GM19372 (cell line): ENCODE data around the gene LAMP1.
"Not testable (repeated sequence)": the region's sequence is repeated elsewhere in the genome, so short reads cannot be mapped to it uniquely, and the experiment has no call there.

Source experiments
- ATAC-seq: cut with Tn5 transposase; IDR thresholded peaks from one replicate; pipeline ENCODE4 v1.9.1; 2021; ENCODE audit warnings: mild to moderate bottlenecking, low read depth, moderate library complexity; ENCODE audit not compliant: unreplicated experiment

LAMP1 gene

DNA sequence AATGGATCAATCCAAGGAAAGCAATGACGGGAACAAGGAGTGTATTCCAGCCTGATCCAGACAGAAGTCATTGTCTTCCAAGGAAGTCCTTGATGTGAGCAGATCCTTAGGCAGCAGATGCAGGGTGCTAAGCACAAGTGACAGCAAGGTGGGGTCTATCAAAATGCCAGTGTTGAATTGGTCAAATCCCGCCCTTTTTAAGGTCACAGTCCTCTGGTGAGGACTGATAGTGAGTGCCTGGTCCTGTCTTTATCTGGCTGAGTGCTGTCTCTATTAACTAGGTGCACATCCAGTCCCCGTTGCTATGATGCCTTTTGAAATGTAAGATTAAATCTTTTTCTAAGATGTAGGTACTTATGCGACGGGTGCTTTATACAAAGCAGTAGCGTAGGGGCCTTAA, 1.3 kb upstream of the LAMP1 start:
- ATAC-seq, result no peak

DNA sequence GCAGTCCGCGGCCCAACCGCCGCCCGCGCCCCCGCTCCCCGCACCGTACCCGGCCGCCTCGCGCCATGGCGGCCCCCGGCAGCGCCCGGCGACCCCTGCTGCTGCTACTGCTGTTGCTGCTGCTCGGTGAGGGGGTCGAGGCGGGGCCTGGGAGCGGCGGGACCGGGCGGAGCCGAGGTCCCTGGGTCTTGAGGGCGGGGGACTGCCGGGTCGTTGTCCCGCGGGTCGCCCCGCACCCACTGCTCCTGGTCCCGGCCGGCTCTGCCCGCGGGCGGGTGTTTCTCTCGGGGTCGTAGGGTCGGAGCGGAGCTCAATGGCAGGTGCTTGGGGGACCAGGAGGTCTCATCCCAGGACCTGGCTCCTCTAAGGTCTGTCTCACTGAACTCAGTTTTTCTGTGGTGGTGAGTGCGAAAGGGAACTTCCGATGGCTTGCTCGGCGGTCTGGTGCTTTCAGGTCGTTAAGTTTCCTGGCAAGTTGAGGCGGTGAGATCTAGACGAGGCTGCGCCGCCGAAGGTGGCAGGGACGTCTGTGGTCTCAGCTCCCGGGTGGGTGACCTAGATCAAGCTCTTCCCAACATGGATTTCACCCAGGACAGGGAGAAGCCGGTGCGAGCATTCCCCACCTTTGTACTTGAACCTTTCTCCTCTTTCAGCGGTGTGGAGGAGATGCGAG, 467 bp downstream of the LAMP1 start:
- peak; percentile 26 for ATAC-seq

DNA sequence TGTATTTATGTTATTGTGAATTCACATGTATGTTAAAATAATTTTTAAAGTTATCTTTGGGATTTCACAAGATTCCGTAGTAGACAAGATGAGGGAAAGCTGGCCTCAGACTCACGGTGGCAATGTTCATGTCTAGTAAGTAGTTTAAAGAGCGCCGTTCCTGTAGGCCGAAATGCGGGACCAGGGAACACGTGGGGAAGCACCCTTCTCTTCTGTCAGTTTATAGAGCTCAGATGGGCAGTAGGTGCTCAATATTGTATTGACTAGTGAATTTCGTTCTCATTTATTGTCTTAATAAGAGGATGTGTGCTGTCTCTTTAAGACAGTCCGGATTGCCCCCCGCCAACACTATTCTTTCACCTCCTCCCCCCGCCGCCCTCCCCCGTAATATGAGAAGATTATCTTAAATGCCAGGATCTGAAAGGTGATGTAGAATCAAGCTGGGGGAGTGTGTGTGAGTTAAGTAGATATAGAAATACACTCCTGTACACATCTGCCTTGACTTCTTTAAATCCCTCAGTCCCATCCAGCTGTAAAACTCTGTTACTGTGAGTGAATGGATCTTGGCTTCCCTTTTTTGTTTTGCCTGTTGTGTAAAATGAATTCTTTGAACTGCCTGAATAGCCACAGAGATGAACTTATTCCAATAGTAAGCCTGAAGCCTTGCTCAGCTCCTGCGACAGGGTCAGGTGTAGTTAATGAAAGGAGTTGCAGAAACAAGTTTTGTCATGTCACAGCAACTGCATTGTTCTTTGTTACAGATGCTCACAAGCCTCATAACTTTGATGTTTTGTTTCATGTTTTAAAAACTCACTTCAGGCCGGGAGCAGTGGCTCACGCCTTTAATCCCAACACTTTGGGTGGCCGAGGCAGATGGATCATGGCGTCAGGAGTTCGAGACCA, 1.3 kb downstream of the LAMP1 start:
- no peak for ATAC-seq

DNA sequence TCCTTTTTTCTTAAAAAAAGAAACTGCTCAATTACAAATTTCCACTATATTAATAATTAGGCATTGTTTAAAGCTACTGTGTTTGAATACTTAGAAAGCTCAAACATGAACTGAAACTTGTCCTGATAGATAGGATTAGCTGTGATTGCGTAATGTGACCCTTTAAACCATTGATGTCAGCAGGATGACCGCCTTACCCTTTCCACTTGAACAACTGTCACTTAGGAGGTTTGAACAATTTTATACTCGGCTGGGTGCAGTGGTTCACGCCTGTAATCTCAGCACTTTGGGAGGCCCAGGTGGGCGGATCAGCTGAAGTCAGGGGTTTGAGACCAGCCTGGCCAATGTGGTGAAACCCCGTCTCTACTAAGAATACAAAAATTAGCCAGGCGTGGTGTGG, 2.9 kb downstream of the LAMP1 start:
- ATAC-seq, result no peak

DNA sequence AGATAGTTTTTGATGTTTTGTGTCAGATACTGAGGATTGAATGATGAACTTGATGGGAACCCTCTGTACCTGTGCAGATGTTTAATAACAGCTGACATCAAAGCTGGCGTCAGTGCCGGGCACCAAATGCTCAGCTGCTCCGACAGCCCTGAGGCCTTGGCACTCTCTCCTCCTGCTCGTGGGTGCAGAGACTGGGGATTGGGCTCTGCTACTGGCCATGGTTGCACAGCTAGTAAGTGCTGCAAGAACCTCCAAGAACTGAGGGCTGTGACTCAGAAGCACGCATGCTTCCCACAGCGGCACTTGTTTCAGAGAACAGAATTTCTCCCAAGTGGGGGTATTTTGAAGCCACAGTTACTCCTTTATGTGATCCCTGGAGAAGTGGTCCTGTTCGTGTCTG, 5.9 kb downstream of the LAMP1 start:
- ATAC-seq, result no peak

DNA sequence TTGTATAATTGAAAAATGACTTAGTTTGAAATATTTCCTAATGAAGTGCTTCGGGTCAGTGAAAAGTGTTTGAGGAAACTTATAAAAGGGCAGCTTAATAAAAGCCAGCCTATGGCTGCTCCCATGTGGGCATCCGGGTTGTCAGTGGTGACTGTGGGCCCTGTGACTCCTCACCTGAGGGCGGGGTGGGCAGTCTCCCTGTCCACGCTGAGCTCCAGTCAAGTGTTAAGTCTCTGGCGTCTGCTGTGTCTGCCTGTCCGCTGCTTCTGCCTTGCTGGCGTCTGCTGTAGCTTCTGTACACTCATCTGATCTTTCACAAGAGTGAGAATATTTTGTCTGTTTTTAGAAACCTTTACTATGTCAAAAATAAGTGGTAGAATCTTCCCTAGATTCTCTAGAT, 7.1 kb downstream of the LAMP1 start:
- ATAC-seq, result no peak

DNA sequence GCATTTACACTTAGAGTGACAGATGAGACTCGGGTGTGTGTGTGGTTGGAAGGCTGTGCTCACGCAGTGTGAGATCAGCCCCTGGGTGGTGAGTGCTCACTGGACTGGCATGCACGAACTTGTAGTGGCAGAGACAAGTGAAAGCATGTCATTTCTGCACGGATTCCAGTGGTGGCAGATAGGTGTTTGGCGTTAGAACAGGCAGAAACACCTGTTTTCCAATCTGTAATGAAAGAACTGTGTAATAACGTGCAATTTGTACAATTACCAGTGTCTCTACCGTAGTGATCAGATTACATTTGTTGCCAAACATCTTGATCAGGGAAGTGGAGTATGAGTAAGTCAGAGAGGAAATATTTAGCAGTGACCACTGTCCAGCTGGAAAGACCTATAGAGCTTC, 8.2 kb downstream of the LAMP1 start:
- ATAC-seq, result no peak

DNA sequence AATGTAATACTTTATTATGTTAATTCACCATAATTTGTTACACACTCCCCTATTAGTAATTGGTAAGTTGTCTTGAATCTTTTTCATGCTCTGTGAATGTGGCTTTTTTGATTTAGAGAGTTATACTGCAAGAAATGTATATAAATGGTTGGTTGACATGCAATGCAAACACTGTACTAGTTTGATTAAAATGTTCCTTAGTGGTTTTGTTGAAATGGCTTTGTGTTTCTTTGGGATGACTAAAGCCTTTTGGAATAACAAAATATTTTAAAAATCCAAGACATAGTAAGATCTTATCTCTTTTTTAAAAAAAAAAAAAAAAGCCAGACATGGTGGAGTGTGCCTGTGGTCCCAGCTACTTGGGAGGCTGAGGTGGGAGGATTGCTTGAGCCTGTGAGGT, 10.5 kb downstream of the LAMP1 start:
- ATAC-seq, result no peak

DNA sequence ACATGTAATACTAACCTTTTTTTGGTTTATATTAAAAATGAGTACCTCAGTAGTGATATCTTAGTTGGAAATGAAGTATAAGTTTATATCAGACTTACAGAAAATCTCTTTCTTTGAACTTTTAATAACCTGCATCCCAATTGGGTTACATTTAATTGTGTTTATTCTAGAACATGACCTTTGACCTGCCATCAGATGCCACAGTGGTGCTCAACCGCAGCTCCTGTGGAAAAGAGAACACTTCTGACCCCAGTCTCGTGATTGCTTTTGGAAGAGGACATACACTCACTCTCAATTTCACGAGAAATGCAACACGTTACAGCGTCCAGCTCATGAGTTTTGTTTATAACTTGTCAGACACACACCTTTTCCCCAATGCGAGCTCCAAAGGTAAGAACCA, 12.4 kb downstream of the LAMP1 start:
- no peak for ATAC-seq

DNA sequence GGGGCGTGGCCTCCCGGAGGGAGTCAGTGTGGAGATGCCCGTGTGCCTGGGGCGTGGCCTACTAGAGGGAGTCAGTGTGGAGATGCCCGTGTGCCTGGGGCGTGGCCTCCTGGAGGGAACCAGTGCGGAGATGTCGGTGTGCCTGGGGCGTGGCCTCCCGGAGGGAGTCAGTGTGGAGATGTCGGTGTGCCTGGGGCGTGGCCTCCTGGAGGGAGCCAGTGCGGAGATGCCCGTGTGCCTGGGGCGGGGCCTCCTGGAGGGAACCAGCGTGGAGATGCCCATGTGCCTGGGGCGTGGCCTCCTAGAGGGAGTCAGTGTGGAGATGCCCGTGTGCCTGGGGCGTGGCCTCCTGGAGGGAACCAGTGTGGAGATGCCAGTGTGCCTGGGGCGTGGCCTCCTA, 17.1 kb downstream of the LAMP1 start:
- not testable (repeated sequence) for ATAC-seq

DNA sequence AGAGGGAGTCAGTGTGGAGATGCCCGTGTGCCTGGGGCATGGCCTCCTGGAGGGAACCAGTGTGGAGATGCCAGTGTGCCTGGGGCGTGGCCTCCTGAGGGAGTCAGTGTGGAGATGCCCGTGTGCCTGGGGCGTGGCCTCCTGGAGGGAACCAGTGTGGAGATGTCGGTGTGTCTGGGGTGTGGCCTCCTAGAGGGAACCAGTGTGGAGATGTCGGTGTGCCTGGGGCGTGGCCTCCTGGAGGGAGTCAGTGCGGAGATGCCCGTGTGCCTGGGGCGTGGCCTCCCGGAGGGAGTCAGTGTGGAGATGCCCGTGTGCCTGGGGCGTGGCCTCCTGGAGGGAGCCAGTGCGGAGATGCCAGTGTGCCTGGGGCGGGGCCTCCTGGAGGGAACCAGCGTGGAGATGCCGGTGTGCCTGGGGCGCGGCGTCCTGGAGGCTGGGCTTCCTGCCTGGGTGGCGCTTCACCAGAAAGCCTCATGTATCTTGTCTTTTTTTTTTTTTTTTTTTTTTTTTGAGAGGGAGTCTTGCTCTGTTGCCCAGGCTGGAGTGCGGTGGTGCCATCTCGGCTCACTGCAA, 17.9 kb downstream of the LAMP1 start:
- ATAC-seq, result not testable (repeated sequence)

DNA sequence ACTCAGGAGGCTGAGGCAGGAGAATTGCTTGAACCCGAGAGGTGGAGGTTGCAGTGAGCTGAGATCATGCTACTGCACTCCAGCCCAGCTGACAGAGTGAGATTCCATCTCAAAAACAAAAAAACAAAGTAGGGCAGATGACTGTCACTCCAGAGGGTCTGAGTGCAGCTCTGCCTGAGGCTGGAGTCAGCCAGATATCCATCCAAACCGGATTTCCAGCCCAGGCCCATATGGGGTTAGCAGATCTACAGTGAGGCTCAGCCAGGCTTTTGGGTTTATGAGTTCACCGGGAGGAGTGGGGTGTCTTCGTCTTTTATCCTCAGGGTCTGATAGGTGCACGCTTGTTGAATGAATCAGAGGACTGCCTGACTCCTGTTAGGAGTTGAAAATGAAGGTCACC, 19.0 kb downstream of the LAMP1 start:
- ATAC-seq, result no peak

DNA sequence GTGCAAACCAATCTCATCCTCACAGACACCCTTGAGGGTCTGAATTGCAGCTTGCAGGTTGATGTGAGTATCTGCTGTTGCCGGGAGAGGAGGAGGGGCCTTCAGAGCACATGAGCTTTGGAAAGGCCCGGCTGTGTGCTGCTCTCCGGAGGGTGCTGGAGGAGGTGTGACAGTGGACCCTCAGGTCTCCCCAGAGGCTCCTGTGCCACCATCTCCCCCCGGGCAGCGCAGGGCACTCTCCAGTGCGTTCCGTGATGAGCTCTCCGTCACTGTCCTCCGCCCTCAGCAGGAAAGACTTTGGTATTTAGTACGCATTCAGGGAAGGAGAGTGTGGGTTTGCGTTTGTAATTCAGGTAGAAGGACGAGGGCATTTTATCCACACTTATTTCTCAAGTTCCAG, 20.0 kb downstream of the LAMP1 start:
- no peak for ATAC-seq

DNA sequence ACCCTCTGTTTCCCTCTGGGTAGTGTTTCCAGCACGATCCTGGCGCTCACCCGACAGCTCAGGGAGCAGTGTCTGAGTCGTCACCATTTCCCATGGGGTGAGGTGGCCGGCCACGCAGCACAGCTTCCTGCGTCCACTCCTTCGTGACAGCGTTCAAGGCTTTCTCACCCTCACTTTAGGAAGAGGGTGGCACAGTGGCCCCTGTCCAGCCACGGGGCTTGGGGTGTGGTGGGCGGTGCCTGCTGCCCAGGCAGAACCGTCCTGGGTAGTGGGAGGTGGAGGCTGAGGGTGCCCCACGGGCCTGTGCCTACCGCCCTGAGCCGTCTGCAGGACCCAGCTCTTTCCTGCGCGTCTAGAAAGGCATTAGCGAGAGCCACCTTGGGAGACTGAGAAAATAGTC, 21.9 kb downstream of the LAMP1 start:
- ATAC-seq, result no peak

DNA sequence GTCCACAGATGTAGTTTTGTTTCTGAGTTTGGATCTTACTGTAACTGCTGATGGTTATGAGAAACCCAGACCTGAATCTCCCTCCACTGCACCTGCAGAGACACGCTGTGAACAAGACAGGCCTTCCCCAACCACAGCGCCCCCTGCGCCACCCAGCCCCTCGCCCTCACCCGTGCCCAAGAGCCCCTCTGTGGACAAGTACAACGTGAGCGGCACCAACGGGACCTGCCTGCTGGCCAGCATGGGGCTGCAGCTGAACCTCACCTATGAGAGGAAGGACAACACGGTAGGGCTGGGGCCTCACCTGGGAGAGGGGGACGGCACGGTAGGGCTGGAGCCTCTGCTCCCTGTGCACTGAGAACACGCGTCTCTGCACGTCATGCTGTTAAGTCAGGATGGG, 22.3 kb downstream of the LAMP1 start:
- ATAC-seq, result no peak

DNA sequence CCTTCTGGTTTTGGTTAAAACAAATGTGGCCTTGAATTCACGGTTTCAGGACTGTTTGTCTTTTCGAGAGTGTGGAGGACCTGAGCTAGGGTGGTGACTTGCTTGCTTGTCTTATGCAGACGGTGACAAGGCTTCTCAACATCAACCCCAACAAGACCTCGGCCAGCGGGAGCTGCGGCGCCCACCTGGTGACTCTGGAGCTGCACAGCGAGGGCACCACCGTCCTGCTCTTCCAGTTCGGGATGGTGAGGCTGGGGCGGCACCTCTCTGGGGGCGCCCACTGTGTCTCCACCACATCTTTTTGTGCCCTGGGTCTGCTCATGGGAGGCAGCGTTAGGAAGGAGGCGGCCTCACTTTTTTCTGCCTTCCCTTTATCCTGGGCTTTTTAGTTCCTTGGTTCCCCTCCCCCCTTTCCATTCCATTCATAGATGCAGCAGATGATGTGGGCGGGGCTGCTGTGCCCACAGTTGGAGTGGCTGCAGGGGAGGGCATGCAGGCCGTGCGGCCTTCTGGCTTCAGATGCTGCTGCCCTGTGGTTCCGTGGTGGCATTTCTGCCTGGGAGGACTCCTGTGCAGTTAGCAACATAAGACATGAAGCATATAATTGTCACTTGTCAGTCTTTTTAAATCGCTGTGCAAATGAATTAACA, 23.3 kb downstream of the LAMP1 start:
- ATAC-seq, result no peak

DNA sequence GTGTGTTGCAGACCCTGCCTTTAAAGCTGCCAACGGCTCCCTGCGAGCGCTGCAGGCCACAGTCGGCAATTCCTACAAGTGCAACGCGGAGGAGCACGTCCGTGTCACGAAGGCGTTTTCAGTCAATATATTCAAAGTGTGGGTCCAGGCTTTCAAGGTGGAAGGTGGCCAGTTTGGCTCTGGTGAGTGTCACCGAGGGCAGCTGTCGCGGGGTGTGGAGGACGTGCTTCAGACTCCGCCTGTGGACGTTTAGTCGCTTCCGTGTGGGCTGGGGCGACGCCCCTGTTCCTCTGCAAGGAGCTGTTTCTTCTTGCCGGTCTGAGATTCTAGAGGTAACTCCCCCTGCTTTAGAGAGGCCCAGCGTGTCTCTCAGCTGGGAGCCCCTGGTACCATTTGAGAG, 24.5 kb downstream of the LAMP1 start:
- no peak for ATAC-seq

DNA sequence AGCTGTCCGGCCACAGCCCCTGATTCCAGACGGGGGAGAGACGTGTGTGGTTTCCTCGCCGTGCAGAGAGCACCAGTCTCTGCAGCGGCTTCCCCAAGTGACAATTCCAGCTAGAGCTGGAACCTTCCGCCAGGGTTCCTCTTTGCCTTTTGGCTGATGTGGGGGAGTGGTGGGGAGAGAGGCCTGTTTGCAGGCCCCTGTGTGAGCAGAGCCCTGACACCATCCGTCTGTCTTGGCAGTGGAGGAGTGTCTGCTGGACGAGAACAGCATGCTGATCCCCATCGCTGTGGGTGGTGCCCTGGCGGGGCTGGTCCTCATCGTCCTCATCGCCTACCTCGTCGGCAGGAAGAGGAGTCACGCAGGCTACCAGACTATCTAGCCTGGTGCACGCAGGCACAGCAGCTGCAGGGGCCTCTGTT, 25.0 kb downstream of the LAMP1 start:
- ATAC-seq, result no peak

DNA sequence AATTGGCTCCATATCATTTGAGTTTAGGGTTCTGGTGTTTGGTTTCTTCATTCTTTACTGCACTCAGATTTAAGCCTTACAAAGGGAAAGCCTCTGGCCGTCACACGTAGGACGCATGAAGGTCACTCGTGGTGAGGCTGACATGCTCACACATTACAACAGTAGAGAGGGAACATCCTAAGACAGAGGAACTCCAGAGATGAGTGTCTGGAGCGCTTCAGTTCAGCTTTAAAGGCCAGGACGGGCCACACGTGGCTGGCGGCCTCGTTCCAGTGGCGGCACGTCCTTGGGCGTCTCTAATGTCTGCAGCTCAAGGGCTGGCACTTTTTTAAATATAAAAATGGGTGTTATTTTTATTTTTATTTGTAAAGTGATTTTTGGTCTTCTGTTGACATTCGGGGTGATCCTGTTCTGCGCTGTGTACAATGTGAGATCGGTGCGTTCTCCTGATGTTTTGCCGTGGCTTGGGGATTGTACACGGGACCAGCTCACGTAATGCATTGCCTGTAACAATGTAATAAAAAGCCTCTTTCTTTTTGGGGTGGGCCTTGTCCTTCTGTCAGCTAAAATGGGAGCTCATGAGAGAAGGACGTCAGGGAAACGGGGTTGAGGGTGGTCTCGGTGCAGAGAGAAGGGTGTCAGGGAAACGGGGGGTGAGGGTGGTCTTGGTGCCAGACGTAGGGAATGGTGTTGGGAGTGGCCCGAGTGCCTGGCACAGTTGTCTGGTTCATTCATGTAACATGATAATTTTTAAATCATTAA, 26.0 kb downstream of the LAMP1 start:
- no peak for ATAC-seq

DNA sequence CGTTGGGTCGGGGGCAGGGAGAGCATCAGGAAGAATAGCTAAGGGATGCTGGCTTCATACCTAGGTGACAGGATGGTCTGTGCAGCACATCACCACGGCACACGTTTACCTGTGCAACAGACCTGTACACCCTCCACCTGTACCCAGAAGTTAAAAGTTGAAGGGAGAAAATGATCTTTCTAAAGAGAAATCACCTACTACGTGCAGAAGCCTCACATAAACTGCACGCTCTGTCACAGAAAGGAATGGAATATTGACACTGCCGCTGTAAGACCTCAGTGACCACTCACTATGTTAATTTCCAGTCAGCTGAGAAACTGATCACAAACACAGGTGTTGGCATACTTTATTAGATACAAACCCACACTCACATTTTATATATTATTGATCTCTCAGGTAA, 26.8 kb downstream of the LAMP1 start:
- ATAC-seq, result no peak
